ENCODE results near the gene NDRG2.

DNA sequence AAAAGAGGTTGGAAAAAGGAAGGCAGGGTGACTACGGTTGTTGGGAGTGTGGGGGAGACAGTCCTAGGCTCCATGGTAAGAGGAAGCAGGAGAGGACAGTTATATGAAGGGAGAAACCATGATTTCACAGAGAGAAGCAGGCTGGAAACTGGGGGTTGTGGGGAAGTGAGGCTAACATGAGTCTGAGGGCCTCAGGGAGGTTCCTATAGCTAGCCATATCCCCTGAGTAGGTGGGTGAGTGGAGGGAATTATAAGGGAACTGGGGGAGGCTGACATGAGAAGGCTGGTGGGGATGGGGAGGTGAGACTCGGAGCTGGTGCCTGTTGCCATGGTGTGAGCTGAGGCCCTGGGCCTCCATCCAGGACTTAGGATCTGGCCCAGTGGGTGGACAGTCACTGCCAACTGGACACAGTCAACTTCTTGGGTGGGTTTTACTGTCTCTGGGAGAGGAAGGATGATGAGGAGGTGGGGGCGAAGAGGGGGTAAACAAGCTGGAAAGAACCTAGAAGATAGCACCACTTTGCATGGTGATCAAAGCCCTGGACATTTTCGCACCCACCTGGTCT lies 8.4 kb upstream of the NDRG2 start:
- TF ChIP-seq ZNF274 (IDR thresholded peaks at IDR 0.05; ENCODE audit: low read depth, low read length) (no peak), YY1 (IDR thresholded peaks at IDR 0.05; ENCODE audit: insufficient read depth, insufficient read length) (no peak), SUZ12 (IDR thresholded peaks at IDR 0.05; ENCODE audit: extremely low read depth, insufficient read depth, insufficient read length) (no peak)

Measured in NT2/D1 (cell line).